H1 (cell line): ENCODE data around the gene STAC2. TPM values are rescaled to one million over a fixed set of nuclear protein-coding genes. Genes with fewer than 3 reads are reported as not detected.
"Not testable (repeated sequence)": the region's sequence is repeated elsewhere in the genome, so short reads cannot be mapped to it uniquely, and the experiment has no call there.

Experiments
- CTCF ChIA-PET: fragments of 300-600 bp; sonication (Branson Sonifier 250); formaldehyde crosslinking; loops from one replicate; lab custom pipeline; 2021; ENCODE audit not compliant: partially characterized antibody; lab: Charles Lee
- POLR2A ChIA-PET: fragments of 300-600 bp; sonication (Branson Sonifier 250); formaldehyde crosslinking; loops from one replicate; lab custom pipeline; 2021; ENCODE audit warnings: inconsistent platforms; ENCODE audit not compliant: partially characterized antibody; lab: Charles Lee
- DNase-seq, 2 experiments: peaks; one replicate each; pipeline versions ENCODE4 v3.0.0 to v3.0.0-alpha.2; 2010 to 2022; ENCODE audit warnings: low spot score in 2 of 2, low read depth in 1 of 2, mixed read lengths in 1 of 2
- FAIRE-seq: peaks from 2 replicates; lab custom pipeline; 2011; peaks lifted over from hg19 to GRCh38; lab: Jason Lieb, UNC
- H2AFZ ChIP-seq: 2 replicates; pipeline ENCODE4 v1.8.1; 2012; ENCODE audit warnings: low read length, inconsistent platforms
- H2AK5ac ChIP-seq: 2 replicates; pipeline ENCODE4 v1.6.1; 2013; ENCODE audit warnings: low read depth, low read length
- H2BK120ac ChIP-seq: replicated peaks from 2 replicates; pipeline ENCODE3; 2013; ENCODE audit warnings: low read depth, low read length, inconsistent platforms
- H2BK12ac ChIP-seq: 2 replicates; pipeline ENCODE4 v1.6.1; 2013; ENCODE audit warnings: low read depth, low read length
- H2BK15ac ChIP-seq: 2 replicates; pipeline ENCODE4 v1.6.1; 2013; ENCODE audit warnings: low read length
- H2BK20ac ChIP-seq: 2 replicates; pipeline ENCODE4 v1.6.1; 2013; ENCODE audit warnings: low read length
- H2BK5ac ChIP-seq: 2 replicates; pipeline ENCODE4 v1.6.1; 2013; ENCODE audit warnings: low read depth, low read length
- H3K14ac ChIP-seq: 2 replicates; pipeline ENCODE4 v1.6.1; 2013; ENCODE audit warnings: inconsistent platforms; ENCODE audit not compliant: insufficient read length
- H3K18ac ChIP-seq: 2 replicates; pipeline ENCODE4 v1.6.1; 2013; ENCODE audit warnings: low read length; ENCODE audit errors: extremely low read depth
- H3K23ac ChIP-seq: 2 replicates; pipeline ENCODE4 v1.6.1; 2013; ENCODE audit warnings: inconsistent platforms; ENCODE audit not compliant: insufficient read length
- H3K23me2 ChIP-seq: 2 replicates; pipeline ENCODE4 v1.6.1; 2013; ENCODE audit warnings: low read depth, low read length
- H3K27ac ChIP-seq: 2 replicates; pipeline ENCODE4 v1.6.1; 2011; ENCODE audit warnings: low read depth, low read length, inconsistent platforms
- H3K27me3 ChIP-seq, 4 experiments: replicated peaks in 1 of 4; 1 replicate in 1 of 4; 2 replicates in 3 of 4; pipeline versions ENCODE4 v1.6.1 to v1.8.1; 2011 to 2013; ENCODE audit warnings: low read length in 3 of 4, mild to moderate bottlenecking in 3 of 4, inconsistent platforms in 2 of 4, mixed read lengths in 2 of 4, moderate library complexity in 1 of 4; ENCODE audit not compliant: control insufficient read depth in 3 of 4, insufficient read depth in 3 of 4; ENCODE audit errors: extremely low read depth in 1 of 4
- H3K36me3 ChIP-seq, 4 experiments: 2 replicates each; pipeline versions ENCODE4 v1.6.1 to v1.8.1; 2011 to 2013; ENCODE audit warnings: mild to moderate bottlenecking in 4 of 4, low read length in 3 of 4, moderate library complexity in 2 of 4, control low read depth in 1 of 4, inconsistent platforms in 1 of 4; ENCODE audit not compliant: insufficient read depth in 4 of 4, control insufficient read depth in 2 of 4
- H3K4ac ChIP-seq: replicated peaks from 2 replicates; pipeline ENCODE3; 2013; ENCODE audit warnings: low read length, low read depth, mixed read lengths, inconsistent platforms; ENCODE audit not compliant: insufficient read length
- H3K4me1 ChIP-seq, 4 experiments: replicated peaks in 1 of 4; 1 replicate in 1 of 4; 2 replicates in 3 of 4; pipeline versions ENCODE4 v1.6.1 to v1.8.1; 2011 to 2013; ENCODE audit warnings: low read length in 3 of 4, inconsistent platforms in 2 of 4, mixed read lengths in 1 of 4; ENCODE audit not compliant: insufficient read depth in 4 of 4, control insufficient read depth in 3 of 4
- H3K4me2 ChIP-seq, 2 experiments: 2 replicates each; pipeline versions ENCODE4 v1.6.1 to v1.8.1; 2011 to 2013; ENCODE audit warnings: low read depth in 2 of 2, low read length in 2 of 2, control low read depth in 1 of 2, inconsistent platforms in 1 of 2, mild to moderate bottlenecking in 1 of 2; ENCODE audit not compliant: insufficient read depth in 1 of 2
- H3K4me3 ChIP-seq, 4 experiments: fragments of 200-600, 300-600 bp in 1 of 4; sonication (generic), shearing (Covaris generic), sonication (Bioruptor Twin) in 1 of 4; 2 replicates each; pipeline versions ENCODE4 v1.5.1 to v1.8.1; 2011 to 2016; ENCODE audit warnings: low read length in 4 of 4, low read depth in 3 of 4, control low read depth in 2 of 4, inconsistent platforms in 2 of 4, mild to moderate bottlenecking in 2 of 4, mixed read lengths in 1 of 4, moderate library complexity in 1 of 4; ENCODE audit not compliant: insufficient read depth in 2 of 4; ENCODE audit errors: extremely low read depth in 1 of 4
- H3K56ac ChIP-seq: replicated peaks from 2 replicates; pipeline ENCODE3; 2013; ENCODE audit warnings: low read depth, mild to moderate bottlenecking, mixed read lengths, low read length, inconsistent platforms; ENCODE audit not compliant: insufficient read length
- H3K79me1 ChIP-seq: 2 replicates; pipeline ENCODE4 v1.6.1; 2013; ENCODE audit warnings: low read depth, low read length, control low read depth
- H3K79me2 ChIP-seq, 2 experiments: 2 replicates each; pipeline versions ENCODE4 v1.6.1 to v1.8.1; 2012 to 2013; ENCODE audit warnings: low read length in 2 of 2, mild to moderate bottlenecking in 2 of 2, inconsistent platforms in 1 of 2; ENCODE audit not compliant: insufficient read depth in 2 of 2, control insufficient read depth in 1 of 2
- H3K9ac ChIP-seq, 4 experiments: replicated peaks in 1 of 4; 1 replicate in 1 of 4; 2 replicates in 3 of 4; pipeline versions ENCODE4 v1.6.1 to v1.8.1; 2011 to 2013; ENCODE audit warnings: low read depth in 3 of 4, low read length in 3 of 4, control low read depth in 2 of 4, mild to moderate bottlenecking in 2 of 4, moderate library complexity in 2 of 4, inconsistent platforms in 1 of 4; ENCODE audit errors: extremely low read depth in 1 of 4
- H3K9me3 ChIP-seq, 2 experiments: 2 replicates each; pipeline versions ENCODE4 v1.6.1 to v1.8.1; 2012 to 2013; ENCODE audit warnings: mild to moderate bottlenecking in 2 of 2, moderate library complexity in 2 of 2, control low read depth in 1 of 2, inconsistent platforms in 1 of 2, low read depth in 1 of 2, low read length in 1 of 2, mixed read lengths in 1 of 2; ENCODE audit not compliant: insufficient read depth in 2 of 2
- H4K20me1 ChIP-seq, 2 experiments: replicated peaks in 1 of 2; 2 replicates each; pipeline versions ENCODE3 to v1.8.1; 2011 to 2013; ENCODE audit warnings: inconsistent platforms in 2 of 2, low read length in 2 of 2, mild to moderate bottlenecking in 1 of 2; ENCODE audit not compliant: insufficient read depth in 2 of 2, control insufficient read depth in 1 of 2
- H4K5ac ChIP-seq: 2 replicates; pipeline ENCODE4 v1.6.1; 2013; ENCODE audit warnings: low read length, low read depth, mixed read lengths, inconsistent platforms; ENCODE audit not compliant: insufficient read length
- H4K8ac ChIP-seq: 2 replicates; pipeline ENCODE4 v1.8.0; 2013; ENCODE audit warnings: mild to moderate bottlenecking, moderate library complexity, low read length, inconsistent platforms; ENCODE audit not compliant: insufficient read depth; ENCODE audit errors: extremely low read depth
- H4K91ac ChIP-seq: replicated peaks from 2 replicates; pipeline ENCODE3; 2013; ENCODE audit warnings: low read length, mixed read lengths, inconsistent platforms; ENCODE audit not compliant: insufficient read length
- WGBS, 2 experiments: shearing (Covaris generic) in 1 of 2; methylation state at CpG; one replicate each; pipeline versions ENCODE4 v1.1.6 to v1.1.7; 2013 to 2015; ENCODE audit warnings: low lambda C conversion rate in 2 of 2, mixed read lengths in 2 of 2, inconsistent platforms in 1 of 2, low coverage in 1 of 2, missing lambda C conversion rate in 1 of 2; ENCODE audit not compliant: insufficient replicate concordance in 2 of 2, insufficient coverage in 1 of 2, insufficient read length in 1 of 2; ENCODE audit errors: extremely low coverage in 1 of 2, missing lambda C conversion rate in 1 of 2; 5-methylcytosine and 5-hydroxymethylcytosine counted together
- polyA plus RNA-seq, 7 experiments: library from polyadenylated mRNA; depleted of rRNA in 3 of 7; stranded (reverse) in 5 of 7; unstranded in 2 of 7; fragments of >200 nt in 5 of 7; fragments of 200-250 nt in 2 of 7; gene quantifications; 1 replicate in 5 of 7; 2 replicates in 1 of 7; 4 replicates in 1 of 7; pipeline versions ENCODE4 v1.2.1 to v1.2.3, GENCODE V29; 2011 to 2013; ENCODE audit warnings: missing spikeins in 2 of 7, mixed read lengths in 2 of 7
- total RNA-seq: library from RNA; stranded (reverse); fragmentation: NEBNext Ultra II Directional; extraction: Animal tissue kit (Norgen Biotek cat#: 25700); gene quantifications from 2 replicates; pipeline ENCODE4 v1.2.1, GENCODE V29; 2021

Gene STAC2
- total and polyA plus RNA-seq, 2 of the 8 experiments (the other 6 are each of a cell fraction or from before 2014, with no cell fraction given), result 1.5 to 6.0 TPM

- not testable (repeated sequence) for H3K14ac ChIP-seq, H3K4me1 ChIP-seq, H3K79me1 ChIP-seq, H2BK120ac ChIP-seq, FAIRE-seq, H3K23ac ChIP-seq, H4K8ac ChIP-seq, H3K9ac ChIP-seq, H2BK20ac ChIP-seq, H4K5ac ChIP-seq, H2AFZ ChIP-seq, H3K18ac ChIP-seq, H2BK12ac ChIP-seq, H3K4me3 ChIP-seq, H3K36me3 ChIP-seq, H3K4ac ChIP-seq, H2BK15ac ChIP-seq, H4K91ac ChIP-seq, H4K20me1 ChIP-seq, H3K9me3 ChIP-seq, H3K56ac ChIP-seq, H3K27ac ChIP-seq, H3K79me2 ChIP-seq, H2BK5ac ChIP-seq, H2AK5ac ChIP-seq, DNase-seq, H3K4me2 ChIP-seq
- peaks cover 14 to 31% (median 25%) of the 10 kb centered on the region in 4 experiments for H3K27me3 ChIP-seq
- POLR2A ChIA-PET, result interaction anchor here (0.6 to 0.9 kb wide), 2 partner anchors 34 to 322 kb away, joined by 3 read pairs; no protein-coding TSS in a partner anchor
- peaks cover 12% of the 10 kb centered on the region; the same call in 1 of the 2 replicates for H3K23me2 ChIP-seq
- 87% methylated on average over 10 of the region's 10 CpGs; no CpG with 5 or more reads in 1 of the 2 experiments for WGBS, 2 experiments
- CTCF ChIA-PET, result interaction anchor here (1.2 to 7.4 kb wide), 9 partner anchors 10 to 186 kb away, joined by 3 to 63 read pairs (median 7); partner anchors contain the start of gene PLXDC1
Measured at GRCh38 chr17:39168503-39168902, 57.2 kb downstream of the STAC2 start.
